Caco-2 (cell line): ENCODE results near the gene CDCP1. TPM values are rescaled to one million over a fixed set of nuclear protein-coding genes. Genes with fewer than 3 reads are reported as not detected.

ENCODE experiments used
- BruUV-seq: library from RNA; stranded (reverse); fragments of 400-500 nt; replicated peaks from 2 replicates; lab custom pipeline; 2021; lab: Mats Ljungman, UMichigan
- CTCF ChIA-PET: fragments of 300-600 bp; sonication (Branson Sonifier 250); formaldehyde crosslinking; loops from one replicate; lab custom pipeline; 2022; ENCODE audit warnings: antibody characterized with exemption; lab: Charles Lee
- POLR2A ChIA-PET: fragments of 300-600 bp; sonication (Branson Sonifier 250); formaldehyde crosslinking; loops from one replicate; lab custom pipeline; 2022; ENCODE audit warnings: antibody characterized with exemption; lab: Charles Lee
- DNase-seq, 2 experiments: peaks; one replicate each; pipeline versions ENCODE4 v3.0.0 to v3.0.0-alpha.2; 2020 to 2022
- H3K27me3 ChIP-seq: replicated peaks from 2 replicates; pipeline ENCODE4 v1.6.0; 2011; ENCODE audit warnings: low read length; ENCODE audit not compliant: control insufficient read depth, insufficient read depth
- H3K36me3 ChIP-seq: 2 replicates; pipeline ENCODE4 v1.5.1; 2011; ENCODE audit warnings: low read length; ENCODE audit not compliant: control insufficient read depth, insufficient read depth
- H3K4me1 ChIP-seq: fragments of 250-450 bp; sonication (Bioruptor Pico); 2 replicates; pipeline ENCODE4 v1.5.1; 2020; ENCODE audit warnings: mild to moderate bottlenecking
- H3K4me3 ChIP-seq: 2 replicates; pipeline ENCODE4 v1.5.1; 2011; ENCODE audit warnings: low read depth, mild to moderate bottlenecking, control low read depth, low read length
- H3K9me3 ChIP-seq: fragments of 250-450 bp; sonication (Bioruptor Pico); 2 replicates; pipeline ENCODE4 v1.5.1; 2020; ENCODE audit warnings: mild to moderate bottlenecking, moderate library complexity
- H3K27ac Mint-ChIP-seq: one replicate; pipeline ENCODE4 v1.8.0; 2022; ENCODE audit warnings: mixed read lengths; ENCODE audit not compliant: unreplicated experiment
- H3K27me3 Mint-ChIP-seq: one replicate; pipeline ENCODE4 v1.8.0; 2022; ENCODE audit warnings: mixed read lengths; ENCODE audit not compliant: insufficient read depth, unreplicated experiment
- H3K36me3 Mint-ChIP-seq: one replicate; pipeline ENCODE4 v1.8.0; 2022; ENCODE audit warnings: mild to moderate bottlenecking, mixed read lengths; ENCODE audit not compliant: insufficient read depth, unreplicated experiment
- H3K4me1 Mint-ChIP-seq: one replicate; pipeline ENCODE4 v1.8.0; 2022; ENCODE audit warnings: low read depth, mixed read lengths; ENCODE audit not compliant: unreplicated experiment
- H3K4me3 Mint-ChIP-seq: one replicate; pipeline ENCODE4 v1.8.0; 2022; ENCODE audit warnings: mild to moderate bottlenecking, moderate library complexity, mixed read lengths; ENCODE audit not compliant: unreplicated experiment
- H3K9me3 Mint-ChIP-seq: one replicate; pipeline ENCODE4 v1.8.0; 2022; ENCODE audit warnings: mixed read lengths; ENCODE audit not compliant: unreplicated experiment
- CTCF ChIP-seq, 2 experiments: fragments of 200-600 bp in 1 of 2; IDR thresholded peaks; 1 replicate in 1 of 2; 2 replicates in 1 of 2; pipeline versions ENCODE4 v1.5.1 to v1.8.0; 2011 to 2022; ENCODE audit warnings: antibody characterized with exemption in 1 of 2, control low read depth in 1 of 2, inconsistent platforms in 1 of 2, low read depth in 1 of 2, low read length in 1 of 2, mild to moderate bottlenecking in 1 of 2, moderate library complexity in 1 of 2; ENCODE audit not compliant: insufficient read depth in 1 of 2, severe bottlenecking in 1 of 2, unreplicated experiment in 1 of 2
- intact Hi-C: fragments of 100-400 bp; cut with micrococcal nuclease; formaldehyde crosslinking; loops from one replicate; pipeline ENCODE4 v1.10.0; 2022; ENCODE audit not compliant: unreplicated experiment
- total RNA-seq: library from RNA; stranded (reverse); gene quantifications from 2 replicates; pipeline ENCODE4 v1.2.3, GENCODE V29; 2022

Gene CDCP1
- total RNA-seq, 1 experiment from 2014 or later = 22.5 TPM

- Mint-ChIP-seq H3K27ac (no peak overlapping the region), H3K36me3 (no peaks in the 10 kb centered on the region), H3K27me3 (peaks cover 6% of the 10 kb centered on the region), H3K9me3 (no peaks in the 10 kb centered on the region), H3K4me3 (peak overlapping the region; percentile 58), H3K4me1 (no peaks in the 10 kb centered on the region)
- peak; percentile 90 to 95 for TF ChIP-seq CTCF (IDR thresholded peaks at IDR 0.05; ENCODE audit: insufficient read depth in 1 of 2, low read depth in 1 of 2, low read length in 1 of 2, severe bottlenecking in 1 of 2, unreplicated experiment in 1 of 2)
- ChIA-PET CTCF (interaction anchor here (2.0 to 2.1 kb wide), 2 partner anchors 18 to 172 kb away, joined by 13 to 14 read pairs; no protein-coding TSS in a partner anchor), POLR2A (no interaction called here)
- H3K36me3 ChIP-seq = no peaks in the 10 kb centered on the region
- no peak overlapping the region for H3K4me3 ChIP-seq
- H3K4me1 ChIP-seq = no peaks in the 10 kb centered on the region
- intact Hi-C loops = loop anchor here (1.0 kb wide), 1 partner anchor 17 kb away; no protein-coding TSS in a partner anchor
- no peaks in the 10 kb centered on the region for H3K27me3 ChIP-seq
- DNase-seq = peak; percentile 91
- BruUV-seq = no TSS peak
- H3K9me3 ChIP-seq = no peaks in the 10 kb centered on the region
These were observed 108.3 kb downstream of the CDCP1 start for GRCh38 chr3:45037720-45038455.

GRCh38 chr3:45035441-45036301, 110.5 kb downstream of the CDCP1 start:
- H3K4me3 ChIP-seq = peak overlapping the region; percentile 15
- H3K27me3 ChIP-seq = no peaks in the 10 kb centered on the region
- no peak for DNase-seq
- no peak for TF ChIP-seq CTCF (IDR thresholded peaks at IDR 0.05; ENCODE audit: insufficient read depth in 1 of 2, low read depth in 1 of 2, low read length in 1 of 2, severe bottlenecking in 1 of 2, unreplicated experiment in 1 of 2)
- H3K4me1 Mint-ChIP-seq = no peaks in the 10 kb centered on the region
- CTCF ChIA-PET = interaction anchor here (0.6 to 1.5 kb wide), 5 partner anchors 20 to 375 kb away, joined by 3 to 12 read pairs (median 4); no protein-coding TSS in a partner anchor
- no peaks in the 10 kb centered on the region for H3K9me3 ChIP-seq
- intact Hi-C loops = no loop called here
- peak overlapping the region; percentile 43 for H3K4me3 Mint-ChIP-seq
- POLR2A ChIA-PET = no interaction called here
- no peaks in the 10 kb centered on the region for H3K9me3 Mint-ChIP-seq
- H3K36me3 Mint-ChIP-seq = peaks cover 5% of the 10 kb centered on the region
- no peak overlapping the region for H3K27ac Mint-ChIP-seq
- peaks cover 6% of the 10 kb centered on the region for H3K27me3 Mint-ChIP-seq
- BruUV-seq = no TSS peak
- H3K4me1 ChIP-seq = no peaks in the 10 kb centered on the region
- H3K36me3 ChIP-seq = no peaks in the 10 kb centered on the region

GRCh38 chr3:45034612-45035252, 111.4 kb downstream of the CDCP1 start:
- H3K4me3 ChIP-seq = no peak overlapping the region
- Mint-ChIP-seq H3K4me1 (no peaks in the 10 kb centered on the region), H3K9me3 (no peaks in the 10 kb centered on the region), H3K4me3 (peak overlapping the region; percentile 43), H3K27ac (no peak overlapping the region), H3K36me3 (peaks cover 5% of the 10 kb centered on the region), H3K27me3 (peaks cover 6% of the 10 kb centered on the region)
- BruUV-seq = no TSS peak
- DNase-seq = no peak
- intact Hi-C loops = no loop called here
- POLR2A ChIA-PET = no interaction called here
- no peaks in the 10 kb centered on the region for H3K4me1 ChIP-seq
- no peaks in the 10 kb centered on the region for H3K36me3 ChIP-seq
- CTCF ChIA-PET = interaction anchor here (0.6 to 1.5 kb wide), 3 partner anchors 21 to 176 kb away, joined by 3 to 12 read pairs (median 4); no protein-coding TSS in a partner anchor
- H3K9me3 ChIP-seq = no peaks in the 10 kb centered on the region
- no peak for TF ChIP-seq CTCF (IDR thresholded peaks at IDR 0.05; ENCODE audit: insufficient read depth in 1 of 2, low read depth in 1 of 2, low read length in 1 of 2, severe bottlenecking in 1 of 2, unreplicated experiment in 1 of 2)
- no peaks in the 10 kb centered on the region for H3K27me3 ChIP-seq
